Raji (cell line): ENCODE data around the gene SLC12A9.

Experiments
- POLR2A ChIP-seq: IDR thresholded peaks from 2 replicates; pipeline ENCODE4 v1.6.1; 2011; ENCODE audit warnings: low read depth, low read length, control low read depth; ENCODE audit not compliant: insufficient read depth

SLC12A9 gene

GRCh38 chr7:100882785-100883526 is 30.4 kb downstream of the SLC12A9 start:
- no peak for TF ChIP-seq POLR2A

GRCh38 chr7:100884736-100885439 is 32.4 kb downstream of the SLC12A9 start:
- TF ChIP-seq POLR2A, result no peak

GRCh38 chr7:100885440-100886141 is 33.1 kb downstream of the SLC12A9 start:
- no peak for TF ChIP-seq POLR2A

- no peak; the same call in 1 of the 2 replicates for TF ChIP-seq POLR2A
Observed at GRCh38 chr7:100886142-100886935, 33.8 kb downstream of the SLC12A9 start.

- no peak for TF ChIP-seq POLR2A
Observed at GRCh38 chr7:100886936-100887515, 34.5 kb downstream of the SLC12A9 start.

- peak; percentile 62 for TF ChIP-seq POLR2A
Observed at GRCh38 chr7:100887516-100888290, 35.2 kb downstream of the SLC12A9 start.

- no peak for TF ChIP-seq POLR2A
Observed at GRCh38 chr7:100888291-100888987, 35.9 kb downstream of the SLC12A9 start.

GRCh38 chr7:100888988-100889750 is 36.7 kb downstream of the SLC12A9 start, which contains the start of gene UFSP1:
Gene UFSP1, minus strand, starts transcription at chr7:100889715. Its CDS starts 444 bp downstream, at chr7:100889271.
- TF ChIP-seq POLR2A, result peak; percentile 79

- TF ChIP-seq POLR2A, result no peak
Observed at GRCh38 chr7:100890653-100891567, 38.4 kb downstream of the SLC12A9 start.

GRCh38 chr7:100891568-100892247 is 39.2 kb downstream of the SLC12A9 start:
- no peak for TF ChIP-seq POLR2A

GRCh38 chr7:100892364-100893317 is 40.1 kb downstream of the SLC12A9 start:
- TF ChIP-seq POLR2A, result no peak
